Measurements from ENCODE around the gene ARPC1B. TPM values are rescaled to one million over a fixed set of nuclear protein-coding genes. Genes with fewer than 3 reads are reported as not detected.
"Not testable (repeated sequence)": the region's sequence is repeated elsewhere in the genome, so short reads cannot be mapped to it uniquely, and the experiment has no call there.

ARPC1B gene
- total and polyA plus RNA-seq, 7 donors = 70.3 to 390 (median 136) TPM

DNA sequence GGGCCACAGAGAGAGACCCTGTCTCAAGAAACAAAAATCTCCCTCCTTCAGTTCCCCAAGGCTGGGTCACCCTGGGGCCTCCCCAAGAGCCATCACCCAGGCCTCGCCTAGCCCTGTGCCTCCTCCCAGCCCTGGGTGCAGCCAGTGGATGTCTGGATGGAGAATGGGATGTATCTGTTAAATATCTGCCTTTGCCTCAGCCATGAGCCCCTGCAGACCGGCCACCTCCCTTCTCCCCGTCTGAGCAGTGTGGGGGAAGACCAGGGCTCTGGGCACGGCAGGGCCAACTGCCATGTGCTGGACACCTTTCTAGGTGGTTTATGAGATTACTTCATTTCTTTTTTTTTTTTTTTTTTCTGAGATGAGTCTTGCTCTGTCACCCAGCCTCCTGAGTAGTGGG lies 10.0 kb downstream of the ARPC1B start:
- H3K4me3 ChIP-seq = no peak overlapping the region
- no peak overlapping the region for H3K27ac ChIP-seq
- peaks cover 0 to 25% (median 19%) of the 10 kb centered on the region in 4 donors for H3K4me1 ChIP-seq
- intact Hi-C loops (cut with DNase I) = no loop called here
- no peaks in the 10 kb centered on the region for H3K27me3 ChIP-seq
- H3K36me3 ChIP-seq = peaks cover 0 to 34% (median 11%) of the 10 kb centered on the region in 4 donors
- no peaks in the 10 kb centered on the region for H3K9me3 ChIP-seq
- TF ChIP-seq POLR2AphosphoS5 (IDR thresholded peaks at IDR 0.05) (no peak), CTCF (IDR thresholded peaks at IDR 0.05) (no peak), EP300 (IDR thresholded peaks at IDR 0.05) (no peak), POLR2A (IDR thresholded peaks at IDR 0.05) (no peak)
- no peak for DNase-seq
- 91 to 93% methylated on average over 4 of the region's 4 CpGs for WGBS, 2 donors

DNA sequence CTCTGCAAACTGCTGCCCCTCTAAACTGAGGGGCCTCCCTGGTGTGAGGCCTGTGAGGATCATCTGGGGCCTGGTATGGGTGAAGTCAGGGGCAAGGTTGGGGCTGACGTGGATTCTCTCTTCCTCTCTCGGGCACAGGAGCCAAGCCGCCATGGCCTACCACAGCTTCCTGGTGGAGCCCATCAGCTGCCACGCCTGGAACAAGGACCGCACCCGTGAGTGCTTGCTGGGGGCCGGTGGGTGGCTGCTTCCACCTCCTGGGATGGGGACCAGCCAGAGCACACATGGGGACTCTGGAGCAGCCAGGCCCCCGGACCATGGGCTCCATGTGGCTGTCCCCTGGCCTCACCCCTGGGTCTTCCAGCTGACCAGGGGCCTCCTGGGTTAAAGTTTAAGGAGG lies 11.0 kb downstream of the ARPC1B start:
- DNase-seq = no peak
- H3K36me3 ChIP-seq = peaks cover 0 to 42% (median 17%) of the 10 kb centered on the region in 4 donors
- intact Hi-C loops (cut with DNase I) = no loop called here
- whole genome bisulfite sequencing, 2 donors = 70 to 78% methylated on average over 8 of the region's 8 CpGs
- H3K27me3 ChIP-seq = no peaks in the 10 kb centered on the region
- TF ChIP-seq POLR2AphosphoS5 (IDR thresholded peaks at IDR 0.05) (no peak), CTCF (IDR thresholded peaks at IDR 0.05) (no peak), POLR2A (IDR thresholded peaks at IDR 0.05) (no peak), EP300 (IDR thresholded peaks at IDR 0.05) (no peak)
- no peak overlapping the region for H3K27ac ChIP-seq
- peaks cover 0 to 14% (median 9%) of the 10 kb centered on the region in 4 donors for H3K4me1 ChIP-seq
- no peaks in the 10 kb centered on the region for H3K9me3 ChIP-seq
- H3K4me3 ChIP-seq = no peak overlapping the region

- no peak for DNase-seq
- H3K36me3 ChIP-seq = peaks cover 0 to 50% (median 23%) of the 10 kb centered on the region in 4 donors
- H3K9me3 ChIP-seq = no peaks in the 10 kb centered on the region
- no peak overlapping the region for H3K4me3 ChIP-seq
- no peaks in the 10 kb centered on the region for H3K27me3 ChIP-seq
- peaks cover 0 to 3% (median 0%) of the 10 kb centered on the region in 4 donors for H3K4me1 ChIP-seq
- 86 to 87% methylated on average over 9 of the region's 9 CpGs for WGBS, 2 donors
- intact Hi-C loops (cut with DNase I) = no loop called here
- TF ChIP-seq POLR2AphosphoS5 (IDR thresholded peaks at IDR 0.05) = no peak
- no peak for TF ChIP-seq CTCF (IDR thresholded peaks at IDR 0.05)
- TF ChIP-seq POLR2A (IDR thresholded peaks at IDR 0.05) = no peak
- no peak for TF ChIP-seq EP300 (IDR thresholded peaks at IDR 0.05)
- no peak overlapping the region for H3K27ac ChIP-seq
Observed at GRCh38 chr7:99386584-99387238, 12.2 kb downstream of the ARPC1B start.

GRCh38 chr7:99387239-99387635 lies 12.7 kb downstream of the ARPC1B start:
- H3K4me1 ChIP-seq; H3K27ac ChIP-seq; H3K27me3 ChIP-seq; intact Hi-C loops (cut with DNase I); H3K9me3 ChIP-seq; H3K4me3 ChIP-seq; DNase-seq: not testable (repeated sequence)
- peaks cover 0 to 50% (median 23%) of the 10 kb centered on the region in 4 donors for H3K36me3 ChIP-seq
- WGBS, 2 donors = 93 to 95% methylated on average over 14 of the region's 14 CpGs

DNA sequence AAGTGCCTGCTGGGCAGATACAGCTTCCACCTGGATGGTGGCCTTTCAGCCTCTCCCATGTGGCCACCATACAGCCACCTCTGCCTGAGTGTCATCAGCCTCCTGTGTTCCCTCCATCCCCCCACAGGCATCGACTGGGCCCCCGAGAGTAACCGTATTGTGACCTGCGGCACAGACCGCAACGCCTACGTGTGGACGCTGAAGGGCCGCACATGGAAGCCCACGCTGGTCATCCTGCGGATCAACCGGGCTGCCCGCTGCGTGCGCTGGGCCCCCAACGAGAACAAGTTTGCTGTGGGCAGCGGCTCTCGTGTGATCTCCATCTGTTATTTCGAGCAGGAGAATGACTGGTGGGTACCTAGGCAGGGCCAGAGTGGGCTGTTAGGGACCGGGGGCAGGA lies 13.4 kb downstream of the ARPC1B start:
- DNase-seq = no peak
- 96% methylated on average over 20 of the region's 20 CpGs for whole genome bisulfite sequencing, 2 donors
- Histone ChIP-seq H3K36me3 (peaks cover 0 to 50% (median 23%) of the 10 kb centered on the region in 4 donors), H3K4me1 (peaks cover 0 to 10% (median 9%) of the 10 kb centered on the region in 4 donors), H3K9me3 (no peaks in the 10 kb centered on the region), H3K4me3 (no peak overlapping the region), H3K27ac (no peak overlapping the region), H3K27me3 (no peaks in the 10 kb centered on the region)
- no peak for TF ChIP-seq CTCF (IDR thresholded peaks at IDR 0.05)
- TF ChIP-seq POLR2AphosphoS5 (IDR thresholded peaks at IDR 0.05) = no peak
- intact Hi-C loops (cut with DNase I) = no loop called here
